Coronary artery (tissue), 2 donors: Measurements from ENCODE around the gene LAMB4.

Source experiments
- DNase-seq: peaks from one replicate; pipeline ENCODE4 v3.0.0-alpha.2; 2017; ENCODE audit warnings: low spot score
- H3K27ac ChIP-seq, 2 donors: fragments of 200-600 bp; sonication (generic); one replicate each; pipeline ENCODE4 v1.5.1; 2016 to 2019
- H3K4me3 ChIP-seq: fragments of 200-600 bp; sonication (generic); 2 replicates; pipeline ENCODE4 v1.5.1; 2016; ENCODE audit warnings: mild to moderate bottlenecking, moderate library complexity
- CTCF ChIP-seq: fragments of 200-600 bp; sonication (generic); IDR thresholded peaks from one replicate; pipeline ENCODE4 v1.5.1; 2019; ENCODE audit warnings: antibody characterized with exemption

Gene LAMB4

GRCh38 chr7:108083980-108084379, 46.2 kb downstream of the LAMB4 start:
- no peak for TF ChIP-seq CTCF
- no peak for DNase-seq
- Histone ChIP-seq H3K4me3 (no peak overlapping the region), H3K27ac (no peak overlapping the region)

GRCh38 chr7:108079648-108080591, 50.2 kb downstream of the LAMB4 start:
- Histone ChIP-seq H3K27ac (no peak overlapping the region), H3K4me3 (no peak overlapping the region)
- no peak for TF ChIP-seq CTCF
- DNase-seq, result no peak

GRCh38 chr7:108079276-108079647, 50.9 kb downstream of the LAMB4 start:
- no peak for DNase-seq
- no peak overlapping the region for H3K4me3 ChIP-seq
- no peak overlapping the region for H3K27ac ChIP-seq
- no peak for TF ChIP-seq CTCF

- TF ChIP-seq CTCF, result no peak
- Histone ChIP-seq H3K4me3 (no peak overlapping the region), H3K27ac (no peak overlapping the region)
- no peak for DNase-seq
Measured at GRCh38 chr7:108078691-108079090, 51.5 kb downstream of the LAMB4 start.

GRCh38 chr7:108078211-108078673, 51.9 kb downstream of the LAMB4 start:
- TF ChIP-seq CTCF, result no peak
- no peak overlapping the region for H3K27ac ChIP-seq
- DNase-seq, result no peak
- no peak overlapping the region for H3K4me3 ChIP-seq

- no peak for DNase-seq
- no peak for TF ChIP-seq CTCF
- H3K4me3 ChIP-seq, result no peak overlapping the region
- H3K27ac ChIP-seq, result no peak overlapping the region
Measured at GRCh38 chr7:108077709-108078108, 52.5 kb downstream of the LAMB4 start.

GRCh38 chr7:108076156-108076555, 54.0 kb downstream of the LAMB4 start:
- DNase-seq, result no peak
- H3K4me3 ChIP-seq, result no peak overlapping the region
- no peak overlapping the region for H3K27ac ChIP-seq

More at GRCh38 chr7:108076156-108076555, 54.0 kb downstream of the LAMB4 start:
- TF ChIP-seq CTCF, result no peak
